Measurements from ENCODE around the gene OTULINL. TPM values are rescaled to one million over a fixed set of nuclear protein-coding genes. Genes with fewer than 3 reads are reported as not detected.

Gene OTULINL
- total RNA-seq, 4 donors from 2014 or later, result 0.73 to 1.8 (median 0.96) TPM

DNA sequence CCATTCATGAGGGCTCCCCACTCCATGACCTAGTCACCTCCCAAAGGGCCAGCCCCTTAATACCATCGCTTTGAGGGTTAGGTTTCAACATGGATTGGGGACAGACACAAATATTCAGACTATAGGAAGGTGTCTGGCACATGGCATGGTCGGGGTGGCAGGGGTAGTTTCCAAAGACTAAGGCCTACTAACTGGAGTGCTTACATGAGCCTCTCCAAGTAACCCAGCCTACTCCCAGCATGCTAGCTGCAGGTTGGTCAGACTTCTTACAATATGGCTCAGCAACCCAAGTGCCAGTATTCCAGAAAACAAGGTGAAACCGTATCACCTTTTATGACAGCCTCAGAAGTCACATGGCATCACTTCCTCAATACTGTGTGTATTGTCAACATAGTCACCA, 19.9 kb upstream of the OTULINL start:
- Histone ChIP-seq H3K36me3 (no peaks in the 10 kb centered on the region), H3K27me3 (no peaks in the 10 kb centered on the region), H3K27ac (no peak overlapping the region), H3K4me1 (no peaks in the 10 kb centered on the region), H3K4me3 (no peak overlapping the region), H3K9me3 (no peaks in the 10 kb centered on the region)
- DNase-seq (no peak), ATAC-seq (no peak)
- intact Hi-C loops (cut with DNase I; ENCODE audit: low total_unique reads), result no loop called here
- in situ Hi-C loops (cut with MboI; ENCODE audit: low sequenced_read_pairs in 4 of 4), result no loop called here
- TF ChIP-seq POLR2A (IDR thresholded peaks at IDR 0.05), result no peak
- TF ChIP-seq, protein P1, sequence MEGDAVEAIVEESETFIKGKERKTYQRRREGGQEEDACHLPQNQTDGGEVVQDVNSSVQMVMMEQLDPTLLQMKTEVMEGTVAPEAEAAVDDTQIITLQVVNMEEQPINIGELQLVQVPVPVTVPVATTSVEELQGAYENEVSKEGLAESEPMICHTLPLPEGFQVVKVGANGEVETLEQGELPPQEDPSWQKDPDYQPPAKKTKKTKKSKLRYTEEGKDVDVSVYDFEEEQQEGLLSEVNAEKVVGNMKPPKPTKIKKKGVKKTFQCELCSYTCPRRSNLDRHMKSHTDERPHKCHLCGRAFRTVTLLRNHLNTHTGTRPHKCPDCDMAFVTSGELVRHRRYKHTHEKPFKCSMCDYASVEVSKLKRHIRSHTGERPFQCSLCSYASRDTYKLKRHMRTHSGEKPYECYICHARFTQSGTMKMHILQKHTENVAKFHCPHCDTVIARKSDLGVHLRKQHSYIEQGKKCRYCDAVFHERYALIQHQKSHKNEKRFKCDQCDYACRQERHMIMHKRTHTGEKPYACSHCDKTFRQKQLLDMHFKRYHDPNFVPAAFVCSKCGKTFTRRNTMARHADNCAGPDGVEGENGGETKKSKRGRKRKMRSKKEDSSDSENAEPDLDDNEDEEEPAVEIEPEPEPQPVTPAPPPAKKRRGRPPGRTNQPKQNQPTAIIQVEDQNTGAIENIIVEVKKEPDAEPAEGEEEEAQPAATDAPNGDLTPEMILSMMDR (IDR thresholded peaks at IDR 0.05 in 4 of 5, conservative IDR thresholded peaks at IDR 0.05 in 1 of 5), result no peak

GRCh38 chr5:14568333-14568732, 13.3 kb upstream of the OTULINL start:
- Histone ChIP-seq H3K9me3 (no peaks in the 10 kb centered on the region), H3K36me3 (no peaks in the 10 kb centered on the region), H3K4me3 (no peak overlapping the region), H3K4me1 (no peaks in the 10 kb centered on the region), H3K27ac (no peak overlapping the region), H3K27me3 (no peaks in the 10 kb centered on the region)
- ATAC-seq, result no peak
- intact Hi-C loops (cut with DNase I; ENCODE audit: low total_unique reads), result no loop called here
- in situ Hi-C loops (cut with MboI; ENCODE audit: low sequenced_read_pairs in 4 of 4), result no loop called here
- no peak for DNase-seq
- no peak for TF ChIP-seq POLR2A (IDR thresholded peaks at IDR 0.05)
- TF ChIP-seq, protein P1 (IDR thresholded peaks at IDR 0.05 in 4 of 5, conservative IDR thresholded peaks at IDR 0.05 in 1 of 5), result no peak

- H3K4me3 ChIP-seq, result no peak overlapping the region
- H3K9me3 ChIP-seq, result no peaks in the 10 kb centered on the region
- DNase-seq, result no peak
- no peak for TF ChIP-seq POLR2A (IDR thresholded peaks at IDR 0.05)
- TF ChIP-seq, protein P1 (IDR thresholded peaks at IDR 0.05 in 4 of 5, conservative IDR thresholded peaks at IDR 0.05 in 1 of 5), result no peak
- no peak overlapping the region for H3K27ac ChIP-seq
- H3K27me3 ChIP-seq, result no peaks in the 10 kb centered on the region
- no peaks in the 10 kb centered on the region for H3K36me3 ChIP-seq
- intact Hi-C loops (cut with DNase I; ENCODE audit: low total_unique reads) (no loop called here), in situ Hi-C loops (cut with MboI; ENCODE audit: low sequenced_read_pairs in 4 of 4) (no loop called here)
- no peaks in the 10 kb centered on the region for H3K4me1 ChIP-seq
- ATAC-seq, result no peak
These were observed 11.5 kb upstream of the OTULINL start for GRCh38 chr5:14569948-14570691.

GRCh38 chr5:14571901-14572300, 9.7 kb upstream of the OTULINL start:
- in situ Hi-C loops (cut with MboI; ENCODE audit: low sequenced_read_pairs in 4 of 4), result no loop called here

More at GRCh38 chr5:14571901-14572300, 9.7 kb upstream of the OTULINL start:
- ATAC-seq (no peak), DNase-seq (no peak)
- Histone ChIP-seq H3K36me3 (no peaks in the 10 kb centered on the region), H3K27me3 (no peaks in the 10 kb centered on the region), H3K4me3 (no peak overlapping the region), H3K27ac (no peak overlapping the region), H3K9me3 (no peaks in the 10 kb centered on the region), H3K4me1 (no peaks in the 10 kb centered on the region)
- no peak for TF ChIP-seq POLR2A (IDR thresholded peaks at IDR 0.05)
- TF ChIP-seq, protein P1 (IDR thresholded peaks at IDR 0.05 in 4 of 5, conservative IDR thresholded peaks at IDR 0.05 in 1 of 5), result no peak
- intact Hi-C loops (cut with DNase I; ENCODE audit: low total_unique reads), result no loop called here
